ENCODE measurements around the gene PLSCR3. TPM values are rescaled to one million over a fixed set of nuclear protein-coding genes. Genes with fewer than 3 reads are reported as not detected.

PLSCR3 gene
- total RNA-seq (2022; extraction: Qiagen RNA extraction; ENCODE audit: low read depth), result 36.7 to 43.5 TPM (median 37.7 TPM) in 5 replicates

GRCh38 chr17:7394452-7395191 lies at the start of gene PLSCR3:
TSS of gene PLSCR3 (minus strand) at chr17:7394525. CDS start at chr17:7394110, 415 bp downstream.

GRCh38 chr17:7439462-7440112 lies 45.3 kb upstream of the PLSCR3 start, which contains the start of gene FGF11:
TSS of gene FGF11 (plus strand) at chr17:7439512. CDS start at chr17:7439621, 109 bp downstream.

DNA sequence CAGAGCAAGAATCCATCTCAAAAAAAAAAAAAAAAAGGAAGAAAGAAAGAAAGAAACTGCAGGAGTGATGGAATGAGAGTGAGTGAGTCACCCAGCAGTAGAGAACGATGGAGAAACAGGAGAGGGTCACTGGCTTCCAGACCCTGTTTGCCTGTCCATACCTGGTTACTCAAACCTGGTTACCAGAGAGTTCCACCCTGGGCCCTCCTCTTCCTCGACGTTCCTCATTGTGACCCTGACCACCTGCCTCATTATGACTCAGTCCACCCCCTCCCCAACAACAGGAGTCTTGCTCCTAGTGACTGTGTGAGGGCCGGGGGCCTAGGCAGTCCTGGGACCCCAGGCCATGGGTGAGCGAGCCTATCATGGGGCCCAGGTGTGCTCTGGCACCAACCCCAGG lies 34.2 kb upstream of the PLSCR3 start, which contains the start of gene SPEM3:
SPEM3 (plus strand) TSS at position 301 of the 400 bp plus-strand sequence; CDS start at position 347, 46 bp downstream.

GRCh38 chr17:7425316-7425715 lies 31.0 kb upstream of the PLSCR3 start, which contains the start of gene SPEM2:
TSS of gene SPEM2 (plus strand) at chr17:7425616. CDS start at chr17:7425689, 73 bp downstream.

DNA sequence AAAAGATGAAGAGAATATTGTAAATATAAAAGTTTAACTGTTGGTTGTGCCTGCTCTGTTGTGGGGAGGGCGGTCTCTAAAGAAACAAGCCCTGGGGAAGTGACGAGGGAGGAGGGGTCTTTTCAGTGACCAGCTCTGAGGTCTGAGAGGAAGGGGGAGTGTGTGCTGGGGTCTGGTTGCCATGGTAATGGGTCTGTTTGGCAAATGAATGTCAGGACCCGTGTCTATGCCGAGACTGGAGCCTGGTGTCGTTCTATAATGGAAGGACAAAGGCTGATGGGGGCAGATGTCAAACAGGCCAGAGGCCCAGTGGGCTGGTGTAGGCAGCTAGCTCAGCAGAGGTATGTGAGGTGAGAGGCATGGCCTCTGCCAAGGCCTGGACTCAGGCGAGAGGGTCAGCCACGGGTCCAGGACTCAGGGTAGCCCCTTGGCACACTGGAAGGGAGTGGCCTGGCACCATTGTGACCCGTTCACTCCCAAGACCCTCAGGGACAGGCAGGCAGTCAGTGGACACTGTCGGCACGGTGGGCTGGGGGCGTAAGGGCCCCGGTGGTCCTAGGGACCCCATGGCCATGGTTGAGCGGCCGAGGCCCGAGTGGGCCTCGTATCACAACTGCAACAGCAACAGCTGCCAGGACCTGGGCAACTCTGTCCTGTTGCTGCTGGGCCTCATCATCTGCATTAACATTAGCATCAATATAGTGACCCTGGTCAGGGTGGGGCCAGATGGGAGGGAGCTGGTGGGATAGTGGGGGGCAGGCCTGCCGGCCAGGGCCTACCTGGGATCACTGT lies 25.7 kb upstream of the PLSCR3 start, which contains the start of gene SPEM1:
SPEM1 (plus strand) TSS at position 506 of the 792 bp plus-strand sequence; CDS start at position 567, 61 bp downstream.

GRCh38 chr17:7407485-7408251 lies 13.3 kb upstream of the PLSCR3 start, which contains the start of gene NLGN2:
TSS of gene NLGN2 (plus strand) at chr17:7407845. CDS start at chr17:7408256, 411 bp downstream.

GRCh38 chr17:7403977-7404736 lies 9.8 kb upstream of the PLSCR3 start, which contains the start of gene TMEM256:
TSS of gene TMEM256 (minus strand) at chr17:7404097. CDS start at chr17:7404084, 13 bp downstream.

GRCh38 chr17:7380855-7381683 lies 13.3 kb downstream of the PLSCR3 start, which contains the start of gene TNK1:
TSS of gene TNK1 (plus strand) at chr17:7381089. CDS start at chr17:7382927, 1,838 bp downstream.

GRCh38 chr17:7355053-7355452 lies 39.3 kb downstream of the PLSCR3 start, which contains the start of gene TMEM95:
TSS of gene TMEM95 (plus strand) at chr17:7355156. CDS start at chr17:7355205, 49 bp downstream.

DNA sequence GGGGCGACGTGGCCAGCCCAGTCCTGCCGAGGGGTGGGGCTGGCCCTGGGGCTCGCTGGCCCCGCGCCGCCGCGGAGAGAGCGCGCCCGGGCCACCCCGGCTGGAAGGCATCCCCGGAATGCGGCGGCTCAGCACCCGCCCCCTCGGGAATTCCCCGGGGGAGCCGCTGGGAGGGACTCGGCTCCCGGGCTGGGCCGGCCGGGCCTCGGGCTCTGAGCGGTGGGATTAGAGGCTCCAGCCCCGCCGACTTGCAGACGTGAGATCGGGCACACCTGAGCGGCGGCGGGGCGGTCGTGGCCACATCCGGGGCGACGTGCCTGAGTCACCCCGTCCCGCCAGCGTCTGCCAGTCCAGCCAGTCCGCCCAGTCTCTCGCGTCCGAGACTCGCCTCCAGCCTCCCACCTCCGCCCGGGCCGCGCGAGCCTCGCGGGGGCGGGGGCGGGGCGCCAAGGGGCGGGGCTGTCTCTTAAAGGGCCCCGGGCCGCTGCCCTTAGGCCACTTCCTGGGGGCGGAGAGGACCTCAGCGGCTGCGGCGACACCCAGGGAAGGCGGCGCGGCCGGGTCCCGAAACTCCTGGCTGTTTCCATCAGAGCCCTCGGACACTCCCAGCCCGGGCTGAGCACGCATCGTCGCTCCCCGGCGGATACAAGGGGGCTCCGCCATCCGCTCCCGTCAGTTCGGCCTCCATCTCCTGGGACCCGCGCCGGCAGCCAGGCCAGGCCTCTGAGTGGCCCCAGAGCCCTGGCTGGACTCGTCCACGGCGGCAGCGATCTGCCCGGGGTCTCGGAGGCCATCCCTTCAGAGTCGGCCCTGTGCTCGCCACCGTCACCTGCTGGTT lies 42.4 kb downstream of the PLSCR3 start, which contains the start of gene KCTD11:
KCTD11 (plus strand) TSS at position 498 of the 838 bp plus-strand sequence.

Other genes with a start within 250 kb of the PLSCR3 start
- gene ASGR1, start 215.2 kb downstream of the PLSCR3 start, total RNA-seq (2022; extraction: Qiagen RNA extraction; ENCODE audit: low read depth), result 0.82 to 1.2 TPM (median 1.0 TPM) in 5 replicates
- gene DLG4, start 174.7 kb downstream of the PLSCR3 start, total RNA-seq (2022; extraction: Qiagen RNA extraction; ENCODE audit: low read depth), result 7.9 to 9.6 TPM (median 8.9 TPM) in 5 replicates
- gene ACADVL, start 174.6 kb downstream of the PLSCR3 start, total RNA-seq (2022; extraction: Qiagen RNA extraction; ENCODE audit: low read depth), result 353 to 465 TPM (median 434 TPM) in 5 replicates
- gene DVL2, start 160.0 kb downstream of the PLSCR3 start, total RNA-seq (2022; extraction: Qiagen RNA extraction; ENCODE audit: low read depth), result 28.0 to 42.0 TPM (median 34.1 TPM) in 5 replicates
- gene PHF23, start 155.1 kb downstream of the PLSCR3 start, total RNA-seq (2022; extraction: Qiagen RNA extraction; ENCODE audit: low read depth), result 83.9 to 111 TPM (median 93.1 TPM) in 5 replicates
- 651 to 801 TPM (median 727 TPM) in 5 replicates for gene GABARAP, start 152.1 kb downstream of the PLSCR3 start, total RNA-seq (2022; extraction: Qiagen RNA extraction; ENCODE audit: low read depth)
- 214 to 254 TPM (median 242 TPM) in 5 replicates for gene CTDNEP1, start 142.8 kb downstream of the PLSCR3 start, total RNA-seq (2022; extraction: Qiagen RNA extraction; ENCODE audit: low read depth)
- 117 to 137 TPM (median 127 TPM) in 5 replicates for gene ELP5, start 142.3 kb downstream of the PLSCR3 start, total RNA-seq (2022; extraction: Qiagen RNA extraction; ENCODE audit: low read depth)
- gene CLDN7, start 132.0 kb downstream of the PLSCR3 start, total RNA-seq (2022; extraction: Qiagen RNA extraction; ENCODE audit: low read depth), result 0.54 to 0.90 TPM (median 0.62 TPM) in 5 replicates
- gene SLC2A4, start 112.8 kb downstream of the PLSCR3 start, total RNA-seq (2022; extraction: Qiagen RNA extraction; ENCODE audit: low read depth), result 0.13 to 0.29 TPM (median 0.24 TPM) in 5 replicates
- 0.45 to 0.97 TPM (median 0.60 TPM) in 4 of 5 replicates, not detected in the other for gene YBX2, start 99.9 kb downstream of the PLSCR3 start, total RNA-seq (2022; extraction: Qiagen RNA extraction; ENCODE audit: low read depth)
- 1,623 to 1,819 TPM (median 1,736 TPM) in 5 replicates for gene EIF5A, start 86.9 kb downstream of the PLSCR3 start, total RNA-seq (2022; extraction: Qiagen RNA extraction; ENCODE audit: low read depth)
- 91.6 to 105 TPM (median 99.8 TPM) in 5 replicates for gene GPS2, start 79.2 kb downstream of the PLSCR3 start, total RNA-seq (2022; extraction: Qiagen RNA extraction; ENCODE audit: low read depth)
- 24.3 to 33.5 TPM (median 29.7 TPM) in 5 replicates for gene NEURL4, start 65.2 kb downstream of the PLSCR3 start, total RNA-seq (2022; extraction: Qiagen RNA extraction; ENCODE audit: low read depth)
- gene ACAP1, start 58.0 kb downstream of the PLSCR3 start, total RNA-seq (2022; extraction: Qiagen RNA extraction; ENCODE audit: low read depth), result 1.9 to 7.2 TPM (median 3.1 TPM) in 5 replicates
- 11.9 to 16.4 TPM (median 13.3 TPM) in 5 replicates for gene KCTD11, start 42.4 kb downstream of the PLSCR3 start, total RNA-seq (2022; extraction: Qiagen RNA extraction; ENCODE audit: low read depth)
- not detected in 5 replicates for gene TMEM95, start 39.4 kb downstream of the PLSCR3 start, total RNA-seq (2022; extraction: Qiagen RNA extraction; ENCODE audit: low read depth)
- gene TNK1, start 13.4 kb downstream of the PLSCR3 start, total RNA-seq (2022; extraction: Qiagen RNA extraction; ENCODE audit: low read depth), result 1.5 to 2.4 TPM (median 1.8 TPM) in 5 replicates
- 181 to 224 TPM (median 197 TPM) in 5 replicates for gene TMEM256, start 9.6 kb upstream of the PLSCR3 start, total RNA-seq (2022; extraction: Qiagen RNA extraction; ENCODE audit: low read depth)
- gene NLGN2, start 13.3 kb upstream of the PLSCR3 start, total RNA-seq (2022; extraction: Qiagen RNA extraction; ENCODE audit: low read depth), result 14.2 to 20.2 TPM (median 17.0 TPM) in 5 replicates
- gene SPEM1, start 25.8 kb upstream of the PLSCR3 start, total RNA-seq (2022; extraction: Qiagen RNA extraction; ENCODE audit: low read depth), result 0.09 TPM in 1 of 5 replicates, not detected in the others
- 0.10 to 0.14 TPM in 2 of 5 replicates, not detected in the others for gene SPEM2, start 31.1 kb upstream of the PLSCR3 start, total RNA-seq (2022; extraction: Qiagen RNA extraction; ENCODE audit: low read depth)
- gene SPEM3, start 34.3 kb upstream of the PLSCR3 start, total RNA-seq (2022; extraction: Qiagen RNA extraction; ENCODE audit: low read depth), result 0.01 to 0.04 TPM in 2 of 5 replicates, not detected in the others
- gene TMEM102, start 40.9 kb upstream of the PLSCR3 start, total RNA-seq (2022; extraction: Qiagen RNA extraction; ENCODE audit: low read depth), result 9.6 to 14.5 TPM (median 13.1 TPM) in 5 replicates
- gene FGF11, start 45.0 kb upstream of the PLSCR3 start, total RNA-seq (2022; extraction: Qiagen RNA extraction; ENCODE audit: low read depth), result 0.99 to 1.4 TPM (median 1.4 TPM) in 5 replicates
- 4.7 to 7.6 TPM (median 7.2 TPM) in 5 replicates for gene CHRNB1, start 50.5 kb upstream of the PLSCR3 start, total RNA-seq (2022; extraction: Qiagen RNA extraction; ENCODE audit: low read depth)
- gene ZBTB4, start 85.1 kb upstream of the PLSCR3 start, total RNA-seq (2022; extraction: Qiagen RNA extraction; ENCODE audit: low read depth), result 20.0 to 25.5 TPM (median 23.1 TPM) in 5 replicates
- gene SLC35G6, start 86.9 kb upstream of the PLSCR3 start, total RNA-seq (2022; extraction: Qiagen RNA extraction; ENCODE audit: low read depth), result not detected in 5 replicates
- gene POLR2A, start 89.8 kb upstream of the PLSCR3 start, total RNA-seq (2022; extraction: Qiagen RNA extraction; ENCODE audit: low read depth), result 74.3 to 88.3 TPM (median 80.0 TPM) in 5 replicates
- gene TNFSF12, start 154.5 kb upstream of the PLSCR3 start, total RNA-seq (2022; extraction: Qiagen RNA extraction; ENCODE audit: low read depth), result 9.6 to 13.5 TPM (median 10.4 TPM) in 5 replicates
- gene TNFSF13, start 164.2 kb upstream of the PLSCR3 start, total RNA-seq (2022; extraction: Qiagen RNA extraction; ENCODE audit: low read depth), result 0.61 to 1.9 TPM (median 1.3 TPM) in 5 replicates
- 94.4 to 114 TPM (median 102 TPM) in 5 replicates for gene SENP3, start 167.4 kb upstream of the PLSCR3 start, total RNA-seq (2022; extraction: Qiagen RNA extraction; ENCODE audit: low read depth)
- gene CD68, start 185.1 kb upstream of the PLSCR3 start, total RNA-seq (2022; extraction: Qiagen RNA extraction; ENCODE audit: low read depth), result 34.0 to 42.9 TPM (median 36.5 TPM) in 5 replicates
- 116 to 133 TPM (median 120 TPM) in 5 replicates for gene MPDU1, start 189.3 kb upstream of the PLSCR3 start, total RNA-seq (2022; extraction: Qiagen RNA extraction; ENCODE audit: low read depth)
- gene SOX15, start 195.6 kb upstream of the PLSCR3 start, total RNA-seq (2022; extraction: Qiagen RNA extraction; ENCODE audit: low read depth), result 0.22 to 0.72 TPM (median 0.37 TPM) in 5 replicates
- 54.7 to 68.2 TPM (median 61.0 TPM) in 5 replicates for gene FXR2, start 220.4 kb upstream of the PLSCR3 start, total RNA-seq (2022; extraction: Qiagen RNA extraction; ENCODE audit: low read depth)
- 81.2 to 99.2 TPM (median 91.7 TPM) in 5 replicates for gene SAT2, start 233.3 kb upstream of the PLSCR3 start, total RNA-seq (2022; extraction: Qiagen RNA extraction; ENCODE audit: low read depth)
- gene SHBG, start 235.6 kb upstream of the PLSCR3 start, total RNA-seq (2022; extraction: Qiagen RNA extraction; ENCODE audit: low read depth), result 0.68 to 1.0 TPM (median 0.73 TPM) in 5 replicates